GM18519 (cell line): ENCODE measurements around the gene RAB3GAP2.
"Not testable (repeated sequence)": the region's sequence is repeated elsewhere in the genome, so short reads cannot be mapped to it uniquely, and the experiment has no call there.

Experiments used
- ATAC-seq: cut with Tn5 transposase; IDR thresholded peaks from one replicate; pipeline ENCODE4 v1.9.1; 2021; ENCODE audit warnings: mild to moderate bottlenecking, moderate library complexity; ENCODE audit not compliant: unreplicated experiment, low FRiP score

RAB3GAP2 gene

DNA sequence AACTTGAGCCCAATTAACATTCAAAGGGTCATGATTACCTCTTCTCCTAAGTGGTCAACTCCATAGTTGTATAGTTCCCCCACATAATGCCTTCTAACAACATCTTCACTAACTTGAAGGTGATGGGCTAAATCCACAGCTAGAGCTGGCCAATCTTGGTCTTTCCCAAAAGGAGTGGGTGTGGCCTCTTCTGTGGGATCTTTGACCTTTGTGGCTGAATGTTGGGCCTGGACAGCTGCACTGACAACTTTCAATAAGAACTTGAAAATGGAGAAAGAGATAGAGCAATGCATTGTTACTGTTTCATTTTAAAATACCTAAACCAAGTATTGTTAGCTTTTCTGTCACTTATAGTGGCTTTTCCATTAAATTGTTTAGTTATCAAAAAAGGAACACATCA lies 119.1 kb downstream of the RAB3GAP2 start:
- no peak for ATAC-seq

- ATAC-seq = no peak
These were observed 120.8 kb downstream of the RAB3GAP2 start for GRCh38 chr1:220151454-220151853.

DNA sequence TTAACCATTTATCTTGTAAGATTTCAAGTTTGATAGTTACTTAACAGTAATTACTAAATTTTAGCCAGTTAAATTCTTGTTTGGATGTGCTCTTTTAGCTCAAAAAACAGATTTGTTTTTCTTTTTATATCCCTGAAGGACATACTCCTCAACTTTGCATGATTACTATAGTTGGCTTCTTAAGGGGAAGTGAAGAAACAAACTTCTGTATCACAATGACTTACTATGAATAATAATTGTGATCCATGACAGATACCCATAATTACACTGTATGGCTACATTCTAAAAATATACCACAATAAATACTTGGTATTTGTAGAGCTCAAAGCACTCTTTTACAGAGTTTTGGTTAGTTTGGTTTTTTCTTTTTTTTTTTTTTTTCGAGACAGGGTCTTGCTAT lies 122.5 kb downstream of the RAB3GAP2 start:
- peak; percentile 63 for ATAC-seq

GRCh38 chr1:220144051-220144450 lies 128.2 kb downstream of the RAB3GAP2 start:
- ATAC-seq = no peak

DNA sequence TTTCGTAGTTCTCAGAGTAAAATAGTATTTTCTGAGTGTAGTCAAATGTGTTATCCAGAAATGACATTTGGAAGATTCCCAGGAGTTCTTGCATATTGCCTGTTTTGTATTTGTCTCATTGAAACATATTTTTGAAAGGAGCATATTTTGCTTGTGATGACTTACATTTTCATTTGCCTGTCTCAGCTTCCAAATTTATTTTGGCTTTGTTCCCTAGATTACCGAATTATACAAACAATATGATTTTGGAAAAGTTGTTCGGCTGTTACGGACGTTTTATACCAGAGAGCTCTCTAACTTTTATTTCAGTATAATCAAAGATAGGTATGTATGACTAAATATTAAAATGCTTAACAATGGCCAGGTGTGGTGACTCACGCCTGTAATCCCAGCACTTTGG lies 132.3 kb downstream of the RAB3GAP2 start:
- no peak for ATAC-seq

DNA sequence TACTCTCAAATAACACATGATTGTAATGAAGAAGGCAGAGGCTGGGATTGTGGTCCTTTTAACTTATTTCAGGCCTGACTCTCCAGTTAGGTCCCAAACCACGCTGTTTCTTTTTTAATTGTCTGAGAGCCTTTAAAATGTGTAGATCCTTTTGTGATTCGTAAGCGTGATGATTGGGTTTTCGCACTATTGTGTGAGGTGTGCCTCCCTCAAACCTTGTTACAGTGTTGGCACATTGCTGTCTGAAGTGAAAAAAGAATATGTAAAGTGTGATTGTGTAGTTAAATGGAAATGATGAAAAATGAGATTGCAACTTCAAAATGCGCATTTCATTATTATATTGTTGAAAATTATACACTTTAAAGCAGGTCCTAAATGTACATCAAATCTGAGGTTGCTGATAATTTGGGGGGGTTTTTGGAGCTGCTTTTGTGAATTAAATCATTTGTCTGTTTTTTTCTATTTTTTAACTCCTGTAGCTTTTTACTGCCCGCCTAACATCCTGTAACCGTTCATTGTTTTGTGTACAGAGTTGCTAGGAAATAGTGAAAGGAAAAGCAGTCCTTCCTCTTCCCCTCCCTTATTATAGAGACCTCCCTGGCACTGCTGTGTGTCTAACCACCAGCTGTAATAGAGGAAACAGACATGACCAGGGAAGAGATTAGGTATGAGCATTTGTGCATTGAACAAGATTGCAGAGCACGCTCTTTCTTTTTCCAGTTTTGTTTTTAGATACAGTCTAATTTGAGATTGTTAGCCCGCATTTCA lies 135.1 kb downstream of the RAB3GAP2 start:
- no peak for ATAC-seq

GRCh38 chr1:220135755-220136154 lies 136.5 kb downstream of the RAB3GAP2 start:
- no peak for ATAC-seq

GRCh38 chr1:220129479-220130210 lies 142.6 kb downstream of the RAB3GAP2 start:
- no peak for ATAC-seq

DNA sequence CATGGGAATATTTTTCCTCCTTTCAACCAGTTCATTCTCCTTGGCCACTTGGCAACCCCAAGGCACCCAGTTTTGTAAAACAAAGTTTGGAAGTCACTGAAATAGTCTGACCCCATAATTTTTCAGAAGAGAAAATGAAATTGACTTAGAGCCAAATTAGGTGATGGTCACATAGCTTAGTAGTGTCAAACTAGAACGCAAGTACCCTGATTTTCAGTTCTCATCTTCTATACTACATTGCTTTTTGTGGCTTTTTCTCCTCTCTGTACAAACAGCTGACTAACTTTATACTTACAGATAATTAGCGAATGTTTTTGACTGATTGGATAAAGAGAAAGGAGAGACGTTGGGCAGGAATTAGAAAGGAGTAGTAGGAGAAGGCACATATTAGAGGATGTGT lies 145.2 kb downstream of the RAB3GAP2 start:
- ATAC-seq = no peak

DNA sequence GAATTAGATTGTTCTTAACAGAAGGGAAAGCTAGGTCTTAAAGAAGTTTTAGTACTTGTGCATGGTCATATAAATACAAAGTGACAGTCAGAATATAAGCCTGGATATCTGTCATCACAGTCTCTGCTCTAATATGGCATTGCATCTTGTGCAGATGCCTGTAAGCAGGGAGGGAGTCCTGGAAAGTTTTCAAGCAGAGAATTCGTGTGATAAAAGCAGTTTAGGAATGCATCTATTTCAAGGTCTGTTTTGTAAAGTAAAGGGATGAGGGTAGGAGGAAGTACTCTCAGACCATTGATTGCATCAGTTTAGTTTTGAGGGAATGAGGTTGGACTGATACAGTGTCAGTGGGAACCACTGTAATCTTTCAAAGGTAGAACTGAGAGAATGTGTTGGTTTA lies 147.7 kb downstream of the RAB3GAP2 start:
- no peak for ATAC-seq

DNA sequence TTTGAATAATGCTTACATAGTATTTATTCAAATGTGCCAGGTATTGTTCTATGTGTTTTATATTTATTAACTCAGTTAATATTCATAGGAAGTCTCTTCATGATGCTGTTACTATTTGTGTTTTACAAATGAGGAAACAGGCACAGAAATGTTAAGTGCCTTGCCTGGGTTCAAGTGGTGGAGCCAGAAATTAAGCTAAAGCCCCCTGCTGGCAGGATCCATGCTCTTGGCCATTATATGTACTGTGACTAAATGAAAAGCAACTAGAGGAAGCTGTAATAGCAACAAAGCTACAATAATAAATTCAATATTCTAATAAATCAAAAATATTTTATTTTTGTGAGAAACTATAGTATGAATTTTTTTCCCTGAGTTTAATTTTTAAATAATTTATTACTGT lies 148.4 kb downstream of the RAB3GAP2 start:
- no peak for ATAC-seq

- no peak for ATAC-seq
These were observed 149.2 kb downstream of the RAB3GAP2 start for GRCh38 chr1:220123066-220123465.

- no peak for ATAC-seq
These were observed 150.3 kb downstream of the RAB3GAP2 start for GRCh38 chr1:220121791-220122530.

GRCh38 chr1:220119043-220119512 lies 153.2 kb downstream of the RAB3GAP2 start:
- ATAC-seq = no peak

DNA sequence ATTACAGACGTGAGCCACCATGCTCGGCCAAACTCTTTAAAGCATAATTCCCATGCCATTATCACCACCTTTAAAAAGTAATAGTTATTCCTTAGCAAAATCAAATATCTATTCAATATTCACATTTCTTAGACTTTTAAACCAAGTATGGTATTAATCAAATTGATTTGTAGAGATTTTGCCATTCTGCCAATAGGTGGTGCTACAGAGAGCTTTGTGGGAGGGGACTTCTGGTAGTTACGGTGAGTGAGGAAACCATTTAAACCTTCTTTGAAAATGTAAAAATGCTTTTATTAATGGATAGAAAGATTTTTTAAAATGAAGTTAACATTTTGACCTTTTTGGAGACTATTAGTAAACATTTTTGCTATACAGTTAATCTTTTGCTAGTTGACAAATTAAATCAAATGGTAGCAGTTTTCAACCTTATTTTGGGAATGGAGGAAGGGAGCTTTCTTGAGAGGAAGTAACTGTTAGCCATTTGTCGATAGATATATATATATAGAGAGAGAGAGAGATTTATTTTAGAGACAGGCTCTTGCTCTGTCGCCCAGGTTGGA lies 159.0 kb downstream of the RAB3GAP2 start:
- ATAC-seq = peak; percentile 56

GRCh38 chr1:220112600-220112999 lies 159.7 kb downstream of the RAB3GAP2 start:
- ATAC-seq = not testable (repeated sequence)

DNA sequence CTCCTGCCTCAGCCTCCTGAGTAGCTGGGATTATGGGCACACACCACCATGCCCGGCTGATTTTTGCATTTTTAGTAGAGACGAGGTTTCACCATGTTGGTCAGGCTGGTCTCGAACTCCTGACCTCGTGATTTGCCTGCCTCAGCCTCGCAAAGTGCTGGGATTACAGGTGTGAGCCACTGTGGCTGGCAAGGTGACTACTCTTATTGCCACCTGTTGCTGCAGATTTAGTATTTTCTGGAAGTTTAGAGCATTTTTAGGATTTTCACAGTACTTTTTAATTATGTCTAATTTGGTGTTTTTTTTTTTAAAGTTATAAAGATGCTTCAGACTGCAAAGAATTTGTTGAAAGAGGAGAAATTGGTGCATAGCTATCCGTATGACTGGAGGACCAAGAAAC lies 161.8 kb downstream of the RAB3GAP2 start:
- ATAC-seq = not testable (repeated sequence)

DNA sequence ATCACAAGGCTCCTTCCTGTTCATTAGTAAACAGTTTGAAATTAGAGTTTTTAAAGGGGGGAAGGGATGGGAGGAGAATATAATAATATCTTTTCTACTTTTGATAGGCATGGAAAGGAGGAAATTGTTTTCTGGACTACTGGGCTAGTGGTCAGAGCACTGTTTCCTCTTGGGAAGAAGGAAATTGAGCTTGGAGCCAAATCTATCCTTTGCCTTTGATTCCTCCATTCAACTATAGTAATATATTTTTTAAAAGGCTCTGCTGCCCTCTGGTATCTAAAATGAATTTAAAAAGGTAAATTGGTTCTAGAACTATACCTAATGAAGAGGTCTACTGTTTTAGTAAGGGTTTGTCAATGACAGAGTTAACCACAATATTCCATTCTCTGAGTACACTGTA lies 172.4 kb downstream of the RAB3GAP2 start:
- no peak for ATAC-seq
